ENCODE measurements around the gene NARF.

The NARF gene

DNA sequence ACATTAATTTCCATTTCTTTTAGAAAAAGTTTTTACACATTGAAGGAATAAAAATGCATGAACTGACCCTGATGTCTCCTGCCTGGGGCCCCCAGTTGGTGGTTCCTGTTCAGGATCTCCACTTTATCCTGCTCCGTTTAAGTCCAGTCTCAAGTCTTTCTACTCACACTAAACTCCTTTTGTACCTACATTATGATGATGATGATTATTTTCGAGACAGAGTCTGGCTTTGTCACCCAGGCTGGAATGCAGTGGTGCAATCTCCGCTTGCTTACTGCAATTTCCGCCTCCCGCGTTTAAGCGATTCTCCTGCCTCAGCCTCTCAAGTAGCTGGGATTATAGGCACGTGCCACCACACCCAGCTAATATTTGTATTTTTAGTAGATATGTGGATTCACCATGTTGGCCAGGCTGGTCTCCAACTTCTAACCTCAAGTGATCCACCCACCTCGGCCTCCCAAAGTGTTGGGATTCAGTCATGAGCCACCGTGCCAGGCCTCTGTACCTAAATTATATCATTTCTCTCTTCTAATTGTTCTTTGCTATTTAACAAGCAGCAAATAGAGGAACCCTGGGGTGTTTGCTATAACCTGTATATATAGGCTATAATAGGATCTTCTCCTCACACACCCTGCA lies 58.8 kb downstream of the NARF start:
- Histone ChIP-seq H3K79me2 (ENCODE audit: control insufficient read depth, low read length) (peaks cover 26% of the 10 kb centered on the region), H4K20me1 (ENCODE audit: control insufficient read depth, insufficient read depth, low read depth, low read length) (peaks cover 14% of the 10 kb centered on the region), H3K4me1 (ENCODE audit: control insufficient read depth, low read length) (peaks cover 25% of the 10 kb centered on the region), H3K36me3 (ENCODE audit: control insufficient read depth, low read length) (peaks cover 10% of the 10 kb centered on the region), H3F3A (ENCODE audit: control insufficient read depth, insufficient read depth) (no peaks in the 10 kb centered on the region; the same call in 1 of the 2 replicates), H3K9me2 (replicated peaks; ENCODE audit: control insufficient read depth, low read length) (no peaks in the 10 kb centered on the region), H3K9me3 (ENCODE audit: control insufficient read depth, insufficient read depth, low read length) (no peaks in the 10 kb centered on the region), H3K4me3 (ENCODE audit: low read length) (no peak overlapping the region), H3K27ac (ENCODE audit: low read depth, low read length) (no peak overlapping the region), H3K4me2 (ENCODE audit: low read length) (no peak overlapping the region), H3K27me3 (ENCODE audit: control insufficient read depth, low read length) (no peaks in the 10 kb centered on the region)
- no peak for TF ChIP-seq EZH2phosphoT487 (IDR thresholded peaks at IDR 0.05; ENCODE audit: borderline replicate concordance, low read length)
- TF ChIP-seq, protein P1, sequence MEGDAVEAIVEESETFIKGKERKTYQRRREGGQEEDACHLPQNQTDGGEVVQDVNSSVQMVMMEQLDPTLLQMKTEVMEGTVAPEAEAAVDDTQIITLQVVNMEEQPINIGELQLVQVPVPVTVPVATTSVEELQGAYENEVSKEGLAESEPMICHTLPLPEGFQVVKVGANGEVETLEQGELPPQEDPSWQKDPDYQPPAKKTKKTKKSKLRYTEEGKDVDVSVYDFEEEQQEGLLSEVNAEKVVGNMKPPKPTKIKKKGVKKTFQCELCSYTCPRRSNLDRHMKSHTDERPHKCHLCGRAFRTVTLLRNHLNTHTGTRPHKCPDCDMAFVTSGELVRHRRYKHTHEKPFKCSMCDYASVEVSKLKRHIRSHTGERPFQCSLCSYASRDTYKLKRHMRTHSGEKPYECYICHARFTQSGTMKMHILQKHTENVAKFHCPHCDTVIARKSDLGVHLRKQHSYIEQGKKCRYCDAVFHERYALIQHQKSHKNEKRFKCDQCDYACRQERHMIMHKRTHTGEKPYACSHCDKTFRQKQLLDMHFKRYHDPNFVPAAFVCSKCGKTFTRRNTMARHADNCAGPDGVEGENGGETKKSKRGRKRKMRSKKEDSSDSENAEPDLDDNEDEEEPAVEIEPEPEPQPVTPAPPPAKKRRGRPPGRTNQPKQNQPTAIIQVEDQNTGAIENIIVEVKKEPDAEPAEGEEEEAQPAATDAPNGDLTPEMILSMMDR (IDR thresholded peaks at IDR 0.05; ENCODE audit: low read depth, low read length, poor library complexity, severe bottlenecking), result no peak

DNA sequence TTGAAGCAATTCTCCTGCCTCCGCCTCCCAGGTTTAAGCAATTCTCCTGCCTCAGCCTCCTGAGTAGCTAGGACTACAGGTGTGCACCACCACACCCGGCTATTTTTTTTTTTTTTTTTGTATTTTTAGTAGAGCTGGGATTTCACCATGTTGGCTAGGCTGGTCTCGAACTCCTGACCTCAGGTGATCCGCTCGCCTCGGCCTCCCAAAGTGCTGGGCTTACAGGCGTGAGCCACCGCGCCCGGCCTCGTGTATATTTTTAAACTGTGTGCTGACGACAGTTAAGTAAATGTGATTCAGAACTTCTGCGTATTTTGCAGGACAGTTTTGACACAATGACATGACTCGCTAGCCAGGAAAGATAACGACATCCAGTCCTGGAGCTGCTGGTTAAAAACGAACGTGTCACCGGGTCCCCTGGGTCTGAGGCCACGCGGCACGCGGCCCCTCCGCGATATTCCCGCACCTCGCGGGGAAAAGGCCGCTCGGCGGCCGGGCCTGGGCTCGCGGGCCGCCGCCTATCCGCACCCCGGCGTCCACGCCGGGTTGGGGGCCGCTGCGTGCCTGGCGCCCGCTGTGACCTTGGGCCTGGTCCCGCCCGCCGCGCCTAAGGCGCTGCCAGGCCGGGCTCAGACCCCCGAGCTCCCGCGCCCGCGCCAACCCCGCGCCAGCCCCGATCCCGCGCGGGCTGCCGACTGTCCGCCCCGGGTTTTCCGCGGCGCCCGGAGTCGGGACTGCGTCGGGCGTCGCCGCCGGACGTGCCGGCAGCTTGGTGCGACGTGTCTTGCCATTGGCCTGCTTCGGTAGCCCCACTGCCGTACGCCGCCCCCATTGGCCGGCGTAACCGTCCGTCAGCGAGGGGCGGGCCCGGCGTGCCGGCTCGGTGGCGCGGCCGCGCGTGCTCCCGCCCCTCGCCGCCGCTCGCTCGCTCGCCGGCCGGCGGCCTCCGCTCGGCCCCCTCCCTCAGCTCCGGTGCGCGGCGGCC lies 60.6 kb downstream of the NARF start, which contains the start of gene FOXK2:
Gene FOXK2, plus strand, starts transcription at position 907 of the 985 bp plus-strand sequence. CDS start 157 bp downstream, outside the sequence.
- no peak for TF ChIP-seq EZH2phosphoT487 (IDR thresholded peaks at IDR 0.05; ENCODE audit: borderline replicate concordance, low read length)
- TF ChIP-seq, protein P1 (IDR thresholded peaks at IDR 0.05; ENCODE audit: low read depth, low read length, poor library complexity, severe bottlenecking), result no peak
- H3K79me2 ChIP-seq (ENCODE audit: control insufficient read depth, low read length), result peaks cover 43% of the 10 kb centered on the region

DNA sequence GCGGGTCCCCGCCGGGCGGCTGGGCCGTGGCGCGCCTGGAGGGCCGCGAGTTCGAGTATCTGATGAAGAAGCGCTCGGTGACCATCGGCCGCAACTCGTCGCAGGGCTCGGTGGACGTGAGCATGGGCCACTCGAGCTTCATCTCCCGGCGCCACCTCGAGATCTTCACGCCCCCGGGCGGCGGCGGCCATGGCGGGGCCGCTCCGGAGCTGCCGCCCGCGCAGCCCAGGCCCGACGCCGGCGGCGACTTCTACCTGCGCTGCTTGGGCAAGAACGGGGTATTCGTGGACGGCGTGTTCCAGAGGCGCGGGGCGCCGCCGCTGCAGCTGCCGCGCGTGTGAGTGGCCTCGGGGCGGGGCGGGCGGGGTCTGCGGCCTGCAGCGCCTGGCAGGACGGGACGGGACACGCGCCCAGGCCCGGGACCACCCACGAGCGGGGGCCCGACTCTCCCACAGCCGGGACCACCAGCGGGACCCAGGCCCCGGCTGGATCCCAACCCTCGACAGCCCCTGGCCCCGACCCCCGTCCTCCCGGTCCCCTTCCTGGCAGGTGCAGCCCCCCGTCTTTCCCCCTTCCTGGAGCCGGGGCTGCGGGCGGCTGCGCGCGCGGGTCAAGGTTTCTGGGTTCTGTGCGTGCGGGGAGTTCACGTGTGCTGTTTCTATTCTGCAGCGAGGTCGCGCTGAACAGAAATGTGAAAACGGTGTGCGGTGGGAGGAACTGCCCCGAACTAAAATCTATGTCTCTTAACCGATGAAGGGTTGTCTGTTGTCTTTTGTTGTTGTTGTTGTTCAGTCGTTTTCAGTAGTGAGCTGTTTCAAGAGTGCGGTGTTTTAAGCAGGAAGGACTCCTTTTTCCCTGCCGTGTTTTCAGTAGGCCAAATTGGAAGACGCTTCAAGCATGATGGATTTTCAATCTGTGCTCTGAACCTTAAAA lies 61.7 kb downstream of the NARF start:
- H3K27me3 ChIP-seq (ENCODE audit: control insufficient read depth, low read length), result no peaks in the 10 kb centered on the region
- TF ChIP-seq, protein P1 (IDR thresholded peaks at IDR 0.05; ENCODE audit: low read depth, low read length, poor library complexity, severe bottlenecking), result no peak
- no peak for TF ChIP-seq EZH2phosphoT487 (IDR thresholded peaks at IDR 0.05; ENCODE audit: borderline replicate concordance, low read length)
- H3K27ac ChIP-seq (ENCODE audit: low read depth, low read length), result peak overlapping the region; percentile 13
- H3K4me1 ChIP-seq (ENCODE audit: control insufficient read depth, low read length), result peaks cover 48% of the 10 kb centered on the region
- H3K9me2 ChIP-seq (replicated peaks; ENCODE audit: control insufficient read depth, low read length), result no peaks in the 10 kb centered on the region
- H3F3A ChIP-seq (ENCODE audit: control insufficient read depth, insufficient read depth), result no peaks in the 10 kb centered on the region
- no peaks in the 10 kb centered on the region for H3K9me3 ChIP-seq (ENCODE audit: control insufficient read depth, insufficient read depth, low read length)
- peaks cover 54% of the 10 kb centered on the region for H3K79me2 ChIP-seq (ENCODE audit: control insufficient read depth, low read length)
- H3K4me3 ChIP-seq (ENCODE audit: low read length), result peak overlapping the region; percentile 86
- peak overlapping the region; percentile 75 for H3K4me2 ChIP-seq (ENCODE audit: low read length)
- H3K36me3 ChIP-seq (ENCODE audit: control insufficient read depth, low read length), result peaks cover 18% of the 10 kb centered on the region
- peaks cover 22% of the 10 kb centered on the region for H4K20me1 ChIP-seq (ENCODE audit: control insufficient read depth, insufficient read depth, low read depth, low read length)

More for the DNA sequence above, 60.6 kb downstream of the NARF start, which contains the start of gene FOXK2:
- H3K4me2 ChIP-seq (ENCODE audit: low read length), result peak within 1 kb of the TSS; percentile 79
- no peaks in the 10 kb centered on the region for H3K27me3 ChIP-seq (ENCODE audit: control insufficient read depth, low read length)
- H3K36me3 ChIP-seq (ENCODE audit: control insufficient read depth, low read length), result peaks cover 16% of the 10 kb centered on the region
- H3F3A ChIP-seq (ENCODE audit: control insufficient read depth, insufficient read depth), result no peaks in the 10 kb centered on the region; the same call in 1 of the 2 replicates
- peak within 1 kb of the TSS; percentile 86 for H3K4me3 ChIP-seq (ENCODE audit: low read length)
- H3K9me2 ChIP-seq (replicated peaks; ENCODE audit: control insufficient read depth, low read length), result no peaks in the 10 kb centered on the region
- peak within 1 kb of the TSS; percentile 75 for H3K27ac ChIP-seq (ENCODE audit: low read depth, low read length)
- H3K9me3 ChIP-seq (ENCODE audit: control insufficient read depth, insufficient read depth, low read length), result no peaks in the 10 kb centered on the region
- peaks cover 14% of the 10 kb centered on the region for H4K20me1 ChIP-seq (ENCODE audit: control insufficient read depth, insufficient read depth, low read depth, low read length)
- H3K4me1 ChIP-seq (ENCODE audit: control insufficient read depth, low read length), result peaks cover 42% of the 10 kb centered on the region

Data from DOHH2 (cell line).